ENCODE data around the gene PHYH.
"Not testable (repeated sequence)": the region's sequence is repeated elsewhere in the genome, so short reads cannot be mapped to it uniquely, and the experiment has no call there.

PHYH gene

GRCh38 chr10:13299437-13300287 lies at the start of gene PHYH:
Gene PHYH (minus strand): TSS chr10:13300064. CDS start chr10:13300042, 22 bp downstream.
- peak; percentile 87 for DNase-seq (ENCODE audit: low spot score)

- DNase-seq (ENCODE audit: low spot score), result peak; percentile 77
Measured at GRCh38 chr10:13348216-13349017, 48.6 kb upstream of the PHYH start, which contains the start of gene SEPHS1. Gene SEPHS1 (minus strand): TSS chr10:13348293. CDS start chr10:13344950, 3,343 bp downstream.

DNA sequence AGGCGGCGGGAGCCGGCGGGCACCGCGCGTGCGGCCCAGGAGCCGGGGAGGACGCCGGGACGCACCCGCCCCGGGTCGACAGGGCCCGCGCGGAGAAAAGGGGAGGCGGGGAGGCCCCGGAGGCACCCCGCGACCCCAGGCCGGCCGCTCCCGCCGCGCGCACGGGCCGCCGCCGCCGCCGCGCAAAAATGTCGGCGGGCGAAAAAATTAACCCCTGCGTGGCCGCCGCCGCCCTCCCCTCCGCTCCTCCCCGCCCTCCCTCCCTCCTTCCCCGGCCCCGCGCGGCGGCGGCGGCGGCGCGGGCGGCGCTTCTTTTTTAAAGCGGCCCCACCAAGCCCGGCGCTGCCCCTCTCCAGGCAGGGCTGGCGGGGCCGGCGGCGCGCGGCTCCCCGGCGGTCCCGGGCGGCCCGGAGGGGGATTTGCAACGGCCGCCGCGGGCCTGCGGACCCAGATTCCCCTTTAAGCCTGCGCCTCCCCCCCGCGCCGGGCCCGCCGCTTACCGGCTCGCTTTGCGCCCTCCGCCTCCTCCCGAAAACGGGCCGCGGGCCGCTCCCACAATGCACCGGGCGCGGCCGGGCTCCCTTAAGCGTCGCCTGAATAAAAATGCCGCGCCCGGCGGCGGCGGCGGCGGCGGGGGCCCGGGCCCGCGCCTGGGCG lies 47.8 kb upstream of the PHYH start:
- DNase-seq (ENCODE audit: low spot score), result peak; percentile 83

- no peak for DNase-seq (ENCODE audit: low spot score)
Measured at GRCh38 chr10:13347043-13347499, 47.2 kb upstream of the PHYH start.

- peak; percentile 46 for DNase-seq (ENCODE audit: low spot score)
Measured at GRCh38 chr10:13346283-13347042, 46.6 kb upstream of the PHYH start.

DNA sequence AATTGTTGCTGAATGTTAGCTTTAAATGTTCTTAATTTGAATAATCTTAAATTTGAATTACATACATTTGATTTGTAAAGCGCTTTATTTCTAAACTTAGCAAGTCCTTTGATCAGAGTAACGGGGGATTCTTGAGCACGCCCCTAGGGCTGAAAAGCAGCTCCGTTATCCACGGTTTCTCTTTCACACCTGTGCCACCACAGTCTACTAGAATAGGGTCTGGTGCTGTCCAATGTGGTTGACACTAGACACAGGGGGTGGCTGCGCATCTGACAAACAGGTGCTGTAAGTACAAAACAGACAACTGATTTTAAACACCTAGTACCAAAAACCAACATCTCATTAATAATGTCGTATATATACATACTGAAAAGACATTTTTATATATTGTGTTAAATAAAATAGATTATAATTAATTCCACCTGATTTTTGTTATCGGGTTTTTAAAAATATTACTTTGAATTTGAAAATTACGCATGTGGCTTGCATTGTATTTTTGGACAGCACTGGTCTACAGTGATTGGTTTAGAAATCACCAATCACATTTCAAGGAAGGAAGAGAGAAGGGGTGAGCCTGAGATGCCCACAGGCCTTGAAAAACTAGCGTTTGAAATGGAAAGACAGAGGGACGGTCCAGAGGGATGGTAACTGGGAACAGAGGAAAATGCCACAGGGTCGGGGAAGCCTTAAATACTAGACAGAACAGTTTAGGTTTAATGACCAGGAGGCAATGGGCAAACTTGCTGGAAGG lies 40.9 kb upstream of the PHYH start:
- DNase-seq (ENCODE audit: low spot score), result no peak

DNA sequence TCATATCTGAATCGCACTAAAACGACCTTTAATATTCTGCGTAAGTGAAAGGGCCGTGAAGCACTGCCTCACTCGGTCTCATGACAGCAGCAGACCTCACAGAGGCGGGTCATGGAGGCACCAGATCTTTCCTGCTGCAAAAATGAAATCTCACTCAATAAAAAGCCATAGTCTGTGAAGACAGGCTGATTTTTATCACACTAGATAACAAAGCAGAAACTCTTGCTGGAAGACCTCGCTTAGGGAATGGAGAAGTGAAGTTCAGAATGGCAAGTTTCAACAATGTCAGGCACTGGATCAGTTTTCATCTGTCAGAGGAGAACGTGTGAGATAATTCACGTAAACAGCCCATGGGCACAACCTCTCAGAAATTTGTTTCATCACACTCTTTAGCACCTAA lies 40.2 kb upstream of the PHYH start:
- DNase-seq (ENCODE audit: low spot score), result no peak

DNA sequence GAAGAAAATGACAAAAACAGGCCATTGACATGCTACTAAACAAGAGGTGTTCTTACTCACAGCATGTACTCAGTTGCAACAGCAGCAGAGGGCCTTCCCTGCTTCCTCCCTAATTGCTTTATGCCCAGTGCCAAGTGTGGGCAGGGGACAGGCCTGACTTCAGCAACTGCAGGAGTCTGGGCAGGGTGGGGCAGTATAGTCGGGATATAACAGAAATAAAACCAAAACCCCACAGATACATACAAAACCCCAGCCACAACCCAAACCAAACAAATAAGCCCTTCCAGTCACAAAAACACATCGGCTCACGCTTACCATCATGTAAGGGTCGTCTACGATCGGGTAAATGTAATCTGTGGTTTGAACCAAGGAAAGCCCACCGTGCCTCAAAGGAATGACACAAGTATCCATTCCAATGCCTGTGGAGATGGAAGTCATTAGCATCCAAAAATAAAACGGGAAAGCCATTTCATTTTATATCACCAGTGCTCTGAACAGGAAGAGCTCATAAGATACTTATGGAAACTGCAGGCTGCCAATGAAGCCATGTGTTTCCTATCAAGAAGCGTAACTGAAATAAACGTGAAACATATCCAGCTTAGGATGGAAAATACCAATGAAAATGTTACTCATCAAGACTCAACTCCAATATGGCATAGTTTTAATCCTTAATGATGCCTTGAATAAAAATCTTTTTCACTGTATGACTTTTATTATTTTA lies 38.7 kb upstream of the PHYH start:
- no peak for DNase-seq (ENCODE audit: low spot score)

GRCh38 chr10:13337827-13338196 lies 37.9 kb upstream of the PHYH start:
- DNase-seq (ENCODE audit: low spot score), result no peak

- no peak for DNase-seq (ENCODE audit: low spot score)
Measured at GRCh38 chr10:13337128-13337826, 37.4 kb upstream of the PHYH start.

DNA sequence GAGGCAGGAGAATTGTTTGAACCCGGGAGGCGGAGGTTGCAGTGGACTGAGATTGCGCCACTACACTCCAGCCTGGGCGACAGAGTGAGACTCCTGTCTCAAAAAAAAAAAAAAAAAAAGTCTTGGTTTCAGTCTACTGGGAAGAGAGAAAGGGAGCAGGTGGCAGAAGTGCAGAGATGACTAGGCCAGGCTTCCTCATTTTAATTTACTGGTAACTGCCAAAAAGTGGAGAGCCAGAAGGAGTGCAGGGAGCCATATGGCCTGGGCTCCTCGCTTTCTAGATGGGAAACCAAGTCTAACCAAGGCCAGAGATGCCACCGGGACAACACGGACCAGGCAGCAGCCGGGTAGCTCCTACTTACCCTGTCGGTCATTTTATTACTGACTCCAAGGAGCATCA lies 36.0 kb upstream of the PHYH start:
- DNase-seq (ENCODE audit: low spot score), result no peak

- DNase-seq (ENCODE audit: low spot score), result no peak
Measured at GRCh38 chr10:13334556-13334955, 34.7 kb upstream of the PHYH start.

DNA sequence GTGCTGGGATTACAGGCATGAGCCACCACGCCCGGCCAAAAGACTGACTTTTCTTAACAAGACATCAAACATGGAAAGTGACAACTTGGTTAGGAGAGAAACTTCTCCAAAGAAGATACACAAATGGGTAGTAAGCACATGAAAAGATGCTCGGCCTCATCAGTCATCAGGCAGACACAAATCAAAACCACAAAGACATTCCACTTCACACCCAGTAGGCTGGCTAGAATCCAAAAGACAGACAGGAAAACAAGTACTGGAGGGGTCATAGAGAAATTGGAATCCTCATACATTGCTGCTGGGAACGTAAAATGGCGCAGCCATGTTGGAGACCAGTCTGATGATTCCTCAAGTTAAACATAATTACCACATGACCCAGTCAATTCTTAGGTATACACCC lies 31.8 kb upstream of the PHYH start:
- peak; percentile 64 for DNase-seq (ENCODE audit: low spot score)

DNA sequence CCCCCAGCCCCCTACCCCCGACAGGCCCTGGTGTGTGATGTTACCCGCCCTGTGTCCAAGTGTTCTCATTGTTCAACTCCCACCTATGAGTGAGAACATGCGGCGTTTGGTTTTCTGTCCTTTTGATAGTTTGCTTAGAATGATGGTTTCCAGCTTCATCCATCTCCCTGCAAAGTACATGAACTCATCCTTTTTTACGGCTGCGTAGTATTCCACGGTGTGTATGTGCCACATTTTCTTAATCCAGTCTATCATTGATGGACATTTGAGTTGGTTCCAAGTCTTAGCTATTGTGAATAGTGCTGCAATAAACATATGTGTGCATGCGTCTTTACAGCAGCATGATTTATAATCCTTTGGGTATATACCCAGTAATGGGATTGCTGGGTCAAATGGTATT lies 31.1 kb upstream of the PHYH start:
- not testable (repeated sequence) for DNase-seq (ENCODE audit: low spot score)

DNA sequence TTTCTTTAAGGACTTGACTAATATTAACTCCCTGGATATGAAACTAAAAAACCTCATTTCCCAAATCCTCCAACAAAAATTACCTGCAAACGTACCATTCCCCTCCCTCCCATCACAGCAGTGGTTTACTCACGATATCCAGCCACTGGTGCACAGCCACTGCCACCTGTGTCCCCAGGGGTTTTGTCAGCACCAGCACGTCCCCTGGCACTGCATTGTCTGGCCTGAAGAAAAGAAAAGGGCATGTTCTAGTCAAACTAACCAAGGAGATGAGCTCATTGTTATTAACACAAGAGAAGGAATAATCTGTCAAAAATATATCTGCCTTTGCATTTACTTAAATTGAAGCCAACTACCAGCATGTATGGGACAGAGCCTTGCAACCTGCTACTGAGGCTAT lies 29.7 kb upstream of the PHYH start:
- DNase-seq (ENCODE audit: low spot score), result no peak

- DNase-seq (ENCODE audit: low spot score), result no peak
Measured at GRCh38 chr10:13328613-13329012, 28.7 kb upstream of the PHYH start.

DNA sequence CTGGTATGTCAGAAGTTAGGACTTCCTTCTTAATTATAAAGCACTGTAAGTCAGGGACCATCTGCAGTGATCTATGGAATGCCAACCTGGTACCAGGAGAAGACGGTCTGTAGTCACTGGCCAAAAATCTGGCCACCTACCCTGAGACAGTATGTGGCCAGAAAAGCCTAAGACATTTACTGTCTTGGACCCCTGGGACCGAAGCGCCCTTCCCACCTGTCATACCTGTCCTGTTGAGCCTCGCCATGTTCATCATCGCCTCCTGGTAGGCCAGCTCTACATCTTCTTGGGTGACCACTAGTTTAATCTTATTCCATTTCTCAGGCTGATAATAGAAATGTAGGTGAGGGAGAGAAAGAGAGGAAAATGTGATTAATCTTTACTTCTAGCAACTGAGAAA lies 28.3 kb upstream of the PHYH start:
- no peak for DNase-seq (ENCODE audit: low spot score)

DNA sequence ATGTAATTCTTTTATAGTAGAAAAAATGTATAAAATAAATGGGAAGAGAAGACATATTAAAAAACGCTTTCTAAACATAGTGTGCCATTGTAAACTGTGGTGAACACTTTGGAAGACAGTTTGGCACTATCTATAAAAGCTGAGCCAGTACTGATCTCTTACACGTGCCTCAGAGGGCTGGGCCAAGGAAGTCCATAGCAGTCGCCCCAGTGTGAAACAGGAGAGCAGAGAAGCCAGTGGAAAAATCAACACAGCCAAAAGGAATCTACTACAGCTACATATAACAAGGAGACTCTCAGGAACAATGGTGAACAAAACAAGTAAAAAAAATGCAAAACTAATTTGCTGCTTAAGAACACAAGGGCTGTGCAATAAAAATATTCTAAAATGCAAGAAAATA lies 27.7 kb upstream of the PHYH start:
- no peak for DNase-seq (ENCODE audit: low spot score)

GRCh38 chr10:13322615-13323148 lies 22.8 kb upstream of the PHYH start:
- DNase-seq (ENCODE audit: low spot score), result no peak
